ENCODE results near the gene CCDC3.
"Not testable (repeated sequence)": the region's sequence is repeated elsewhere in the genome, so short reads cannot be mapped to it uniquely, and the experiment has no call there.

CCDC3 gene

GRCh38 chr10:12884851-12885250 is 116.7 kb downstream of the CCDC3 start:
- DNase-seq (ENCODE audit: low read depth): no peak

GRCh38 chr10:12880423-12880822 is 121.1 kb downstream of the CCDC3 start:
- DNase-seq (ENCODE audit: low read depth): no peak

GRCh38 chr10:12877150-12877549 is 124.4 kb downstream of the CCDC3 start:
- DNase-seq (ENCODE audit: low read depth): no peak

GRCh38 chr10:12876266-12876665 is 125.2 kb downstream of the CCDC3 start:
- no peak for DNase-seq (ENCODE audit: low read depth)

- no peak for DNase-seq (ENCODE audit: low read depth)
Observed at GRCh38 chr10:12875100-12875499, 126.4 kb downstream of the CCDC3 start.

GRCh38 chr10:12874501-12874900 is 127.0 kb downstream of the CCDC3 start:
- no peak for DNase-seq (ENCODE audit: low read depth)

GRCh38 chr10:12873172-12873571 is 128.3 kb downstream of the CCDC3 start:
- no peak for DNase-seq (ENCODE audit: low read depth)

GRCh38 chr10:12872577-12872976 is 128.9 kb downstream of the CCDC3 start:
- no peak for DNase-seq (ENCODE audit: low read depth)

- DNase-seq (ENCODE audit: low read depth): no peak
Observed at GRCh38 chr10:12869427-12869826, 132.1 kb downstream of the CCDC3 start.

GRCh38 chr10:12868229-12868628 is 133.3 kb downstream of the CCDC3 start:
- DNase-seq (ENCODE audit: low read depth): no peak

- not testable (repeated sequence) for DNase-seq (ENCODE audit: low read depth)
Observed at GRCh38 chr10:12865515-12865914, 136.0 kb downstream of the CCDC3 start.

- no peak for DNase-seq (ENCODE audit: low read depth)
Observed at GRCh38 chr10:12862459-12862858, 139.1 kb downstream of the CCDC3 start.

- no peak for DNase-seq (ENCODE audit: low read depth)
Observed at GRCh38 chr10:12854988-12855387, 146.5 kb downstream of the CCDC3 start.

GRCh38 chr10:12852687-12853086 is 148.8 kb downstream of the CCDC3 start:
- no peak for DNase-seq (ENCODE audit: low read depth)

GRCh38 chr10:12849319-12850181 is 152.0 kb downstream of the CCDC3 start:
- no peak for DNase-seq (ENCODE audit: low read depth)

- no peak for DNase-seq (ENCODE audit: low read depth)
Observed at GRCh38 chr10:12848439-12849173, 152.9 kb downstream of the CCDC3 start.

GRCh38 chr10:12847361-12847975 is 154.0 kb downstream of the CCDC3 start:
- no peak for DNase-seq (ENCODE audit: low read depth)

GRCh38 chr10:12846718-12847117 is 154.8 kb downstream of the CCDC3 start:
- DNase-seq (ENCODE audit: low read depth): no peak

Data from activated T-helper 1 cell treated with Interleukin-2 at 50 U/mL for 16 hours (primary cell).